ENCODE measurements around the gene FBXL13. TPM values are rescaled to one million over a fixed set of nuclear protein-coding genes. Genes with fewer than 3 reads are reported as not detected.

FBXL13 gene
- total and polyA plus RNA-seq, 2 donors from 2014 or later = 1.5 to 4.8 TPM

DNA sequence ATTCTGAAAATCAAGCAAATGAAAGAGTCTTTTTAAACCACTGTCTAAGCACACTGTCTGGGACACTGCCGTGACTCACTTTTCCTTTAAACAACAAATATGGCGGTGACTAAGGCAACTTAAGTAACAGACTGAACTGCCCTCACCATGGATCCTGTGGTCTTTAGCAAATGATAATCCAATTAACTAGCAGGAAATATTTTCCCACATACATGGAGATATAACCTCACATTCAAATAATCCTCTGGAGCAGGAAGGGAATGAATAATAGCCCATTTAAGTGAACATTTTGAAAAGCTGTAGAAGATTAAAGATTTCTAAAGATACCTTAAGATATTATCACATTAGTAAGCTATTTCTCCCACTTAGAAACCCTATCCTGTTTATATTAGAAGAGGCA lies 202.1 kb downstream of the FBXL13 start:
- no peak for DNase-seq
- H3K9me3 ChIP-seq (ENCODE audit: control insufficient read depth in 2 of 3, insufficient read depth in 1 of 3, low read length in 3 of 3) = no peaks in the 10 kb centered on the region
- no peak overlapping the region for H3K27ac ChIP-seq (ENCODE audit: low read depth in 2 of 2, low read length in 2 of 2)
- TF ChIP-seq CTCF (IDR thresholded peaks at IDR 0.05; ENCODE audit: borderline replicate concordance, extremely low read depth, insufficient read depth) = no peak
- no peak for FAIRE-seq
- H3K9ac ChIP-seq (ENCODE audit: low read length in 3 of 3) = no peak overlapping the region
- intact Hi-C loops (cut with DNase I) = no loop called here
- H3K27me3 ChIP-seq (ENCODE audit: control insufficient read depth, insufficient read depth, low read length) = no peaks in the 10 kb centered on the region
- H3K4me1 ChIP-seq (ENCODE audit: control insufficient read depth in 2 of 3, insufficient read depth in 2 of 3, low read depth in 1 of 3, low read length in 3 of 3) = peaks cover 0 to 4% (median 0%) of the 10 kb centered on the region in 3 donors
- no peaks in the 10 kb centered on the region for H3K36me3 ChIP-seq (ENCODE audit: control insufficient read depth in 2 of 3, insufficient read depth in 3 of 3, low read length in 3 of 3)
- no peak overlapping the region for H3K4me3 ChIP-seq (ENCODE audit: low read length in 3 of 3)

- intact Hi-C loops (cut with DNase I) = no loop called here
- no peak overlapping the region for H3K9ac ChIP-seq (ENCODE audit: low read length in 3 of 3)
- FAIRE-seq (no peak), DNase-seq (no peak)
- H3K27ac ChIP-seq (ENCODE audit: low read depth in 2 of 2, low read length in 2 of 2) = no peak overlapping the region
- no peak overlapping the region for H3K4me3 ChIP-seq (ENCODE audit: low read length in 3 of 3)
- TF ChIP-seq CTCF (IDR thresholded peaks at IDR 0.05; ENCODE audit: borderline replicate concordance, extremely low read depth, insufficient read depth) = no peak
- no peaks in the 10 kb centered on the region for H3K9me3 ChIP-seq (ENCODE audit: control insufficient read depth in 2 of 3, insufficient read depth in 1 of 3, low read length in 3 of 3)
- peaks cover 0 to 4% (median 0%) of the 10 kb centered on the region in 3 donors for H3K4me1 ChIP-seq (ENCODE audit: control insufficient read depth in 2 of 3, insufficient read depth in 2 of 3, low read depth in 1 of 3, low read length in 3 of 3)
- H3K36me3 ChIP-seq (ENCODE audit: control insufficient read depth in 2 of 3, insufficient read depth in 3 of 3, low read length in 3 of 3) = no peaks in the 10 kb centered on the region
- H3K27me3 ChIP-seq (ENCODE audit: control insufficient read depth, insufficient read depth, low read length) = no peaks in the 10 kb centered on the region
Measured at GRCh38 chr7:102869195-102869594, 205.4 kb downstream of the FBXL13 start.

DNA sequence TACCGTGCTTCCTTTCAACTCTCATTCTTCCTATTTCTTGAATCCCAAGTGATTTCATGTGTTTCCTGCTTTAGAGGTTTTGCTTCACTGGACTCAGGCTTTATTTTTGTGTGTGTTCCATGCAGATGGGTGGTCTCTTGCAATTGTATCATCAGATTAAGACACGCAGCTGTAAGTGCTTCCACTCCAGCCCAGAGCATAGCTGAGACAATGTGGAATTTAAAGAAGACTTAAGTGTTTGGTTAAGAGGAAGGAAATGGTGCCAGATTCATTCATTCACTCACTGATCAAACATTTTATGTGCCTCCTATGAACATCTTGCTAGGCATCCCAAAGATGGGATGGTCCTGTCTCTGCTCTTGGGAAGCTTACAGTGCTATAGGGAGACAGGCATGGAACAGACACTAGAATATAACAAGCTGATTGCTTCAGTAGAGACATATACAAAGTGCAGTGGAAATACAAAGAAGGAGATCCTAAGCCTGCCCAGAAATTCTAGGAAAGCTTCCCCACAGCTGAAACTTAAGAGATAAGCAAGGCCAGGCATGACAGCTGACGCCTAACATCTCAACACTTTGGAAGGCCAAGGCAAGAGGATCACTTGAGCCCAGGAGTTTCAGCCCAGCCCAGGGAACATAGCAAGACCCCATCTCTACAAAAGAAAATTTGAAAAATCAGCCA lies 207.9 kb downstream of the FBXL13 start:
- TF ChIP-seq CTCF (IDR thresholded peaks at IDR 0.05; ENCODE audit: borderline replicate concordance, extremely low read depth, insufficient read depth) = no peak
- FAIRE-seq (no peak), DNase-seq (peak in 1 of 5 donors; percentile 42)
- Histone ChIP-seq H3K27ac (ENCODE audit: low read depth in 2 of 2, low read length in 2 of 2) (no peak overlapping the region), H3K9me3 (ENCODE audit: control insufficient read depth in 2 of 3, insufficient read depth in 1 of 3, low read length in 3 of 3) (no peaks in the 10 kb centered on the region), H3K4me1 (ENCODE audit: control insufficient read depth in 2 of 3, insufficient read depth in 2 of 3, low read depth in 1 of 3, low read length in 3 of 3) (no peaks in the 10 kb centered on the region), H3K36me3 (ENCODE audit: control insufficient read depth in 2 of 3, insufficient read depth in 3 of 3, low read length in 3 of 3) (no peaks in the 10 kb centered on the region), H3K27me3 (ENCODE audit: control insufficient read depth, insufficient read depth, low read length) (no peaks in the 10 kb centered on the region), H3K4me3 (ENCODE audit: low read length in 3 of 3) (no peak overlapping the region), H3K9ac (ENCODE audit: low read length in 3 of 3) (no peak overlapping the region)
- intact Hi-C loops (cut with DNase I) = no loop called here

DNA sequence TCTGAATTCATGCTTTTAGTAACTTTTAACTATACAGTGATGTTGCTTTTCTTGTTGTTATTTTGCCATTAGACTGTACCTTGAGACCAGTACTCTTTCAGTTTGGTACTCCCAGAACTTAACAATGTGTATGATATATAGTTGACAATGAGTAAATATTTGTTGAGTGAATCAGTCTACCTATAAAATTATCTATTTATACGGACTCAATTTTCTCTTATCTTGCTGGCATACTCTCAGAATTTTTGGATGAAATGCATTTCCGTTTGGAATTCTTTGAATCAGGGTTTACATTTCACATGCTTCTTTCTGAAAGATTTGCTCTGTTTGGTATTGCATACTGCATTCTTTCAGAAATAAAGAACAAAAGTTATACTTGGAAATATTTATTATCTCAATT lies 209.6 kb downstream of the FBXL13 start:
- no peak overlapping the region for H3K9ac ChIP-seq (ENCODE audit: low read length in 3 of 3)
- H3K27me3 ChIP-seq (ENCODE audit: control insufficient read depth, insufficient read depth, low read length) = no peaks in the 10 kb centered on the region
- H3K36me3 ChIP-seq (ENCODE audit: control insufficient read depth in 2 of 3, insufficient read depth in 3 of 3, low read length in 3 of 3) = no peaks in the 10 kb centered on the region
- DNase-seq (no peak), FAIRE-seq (no peak)
- no peaks in the 10 kb centered on the region for H3K9me3 ChIP-seq (ENCODE audit: control insufficient read depth in 2 of 3, insufficient read depth in 1 of 3, low read length in 3 of 3)
- H3K4me3 ChIP-seq (ENCODE audit: low read length in 3 of 3) = no peak overlapping the region
- TF ChIP-seq CTCF (IDR thresholded peaks at IDR 0.05; ENCODE audit: borderline replicate concordance, extremely low read depth, insufficient read depth) = no peak
- intact Hi-C loops (cut with DNase I) = no loop called here
- no peak overlapping the region for H3K27ac ChIP-seq (ENCODE audit: low read depth in 2 of 2, low read length in 2 of 2)
- peaks cover 0 to 6% (median 0%) of the 10 kb centered on the region in 3 donors for H3K4me1 ChIP-seq (ENCODE audit: control insufficient read depth in 2 of 3, insufficient read depth in 2 of 3, low read depth in 1 of 3, low read length in 3 of 3)

All from kidney (tissue), 14 donors.